ENCODE data around the gene C4BPA. TPM values are rescaled to one million over a fixed set of nuclear protein-coding genes. Genes with fewer than 3 reads are reported as not detected.

Gene C4BPA
- total RNA-seq: not detected
- not detected for polyA plus RNA-seq

GRCh38 chr1:207103892-207104373, at the start of gene C4BPA:
C4BPA (plus strand) TSS chr1:207104233; CDS start chr1:207113026, 8,793 bp downstream.
- no peak for DNase-seq
- H3K36me3 Mint-ChIP-seq: no peaks in the 10 kb centered on the region
- peaks cover 21% of the 10 kb centered on the region for H3K27me3 Mint-ChIP-seq

GRCh38 chr1:207054491-207054890, 49.5 kb upstream of the C4BPA start:
- Histone ChIP-seq H3K4me3 (ENCODE audit: low read depth, low read length) (no peak overlapping the region), H3K27me3 (ENCODE audit: control insufficient read depth, insufficient read depth, low read length) (peaks cover 7% of the 10 kb centered on the region), H3K9me3 (ENCODE audit: control insufficient read depth in 2 of 2, low read length in 2 of 2) (no peaks in the 10 kb centered on the region), H3K27ac (ENCODE audit: insufficient read depth, low read length, poor library complexity, severe bottlenecking) (no peak overlapping the region), H3K36me3 (ENCODE audit: control insufficient read depth, insufficient read depth, low read length) (no peaks in the 10 kb centered on the region), H3K4me1 (ENCODE audit: control insufficient read depth, insufficient read depth, low read length, poor library complexity, severe bottlenecking) (peaks cover 27% of the 10 kb centered on the region)
- no peak for ATAC-seq (ENCODE audit: low read depth in 2 of 2)
- Mint-ChIP-seq H3K36me3 (no peaks in the 10 kb centered on the region), H3K4me1 (peaks cover 10 to 38% (median 24%) of the 10 kb centered on the region in 4 donors), H3K4me3 (peak overlapping the region; percentile 4 to 100 (median 85)), H3K27ac (peak overlapping the region in 2 of 3 donors; percentile 61 to 74), H3K9me3 (peaks cover 0 to 2% (median 0%) of the 10 kb centered on the region in 7 donors), H3K27me3 (peaks cover 20% of the 10 kb centered on the region)
- no peak for DNase-seq

More at GRCh38 chr1:207103892-207104373, at the start of gene C4BPA:
- H3K9me3 ChIP-seq (ENCODE audit: control insufficient read depth in 2 of 2, low read length in 2 of 2): no peaks in the 10 kb centered on the region
- no peak within 1 kb of the TSS for H3K4me3 Mint-ChIP-seq
- peaks cover 6% of the 10 kb centered on the region for H3K27me3 ChIP-seq (ENCODE audit: control insufficient read depth, insufficient read depth, low read length)
- no peaks in the 10 kb centered on the region for H3K4me1 Mint-ChIP-seq
- H3K27ac Mint-ChIP-seq: peak within 1 kb of the TSS in 1 of 3 donors; percentile 40
- H3K4me3 ChIP-seq (ENCODE audit: low read depth, low read length): no peak within 1 kb of the TSS
- H3K27ac ChIP-seq (ENCODE audit: insufficient read depth, low read length, poor library complexity, severe bottlenecking): no peak within 1 kb of the TSS
- no peaks in the 10 kb centered on the region for H3K36me3 ChIP-seq (ENCODE audit: control insufficient read depth, insufficient read depth, low read length)
- no peaks in the 10 kb centered on the region for H3K4me1 ChIP-seq (ENCODE audit: control insufficient read depth, insufficient read depth, low read length, poor library complexity, severe bottlenecking)
- H3K9me3 Mint-ChIP-seq: peaks cover 0 to 3% (median 0%) of the 10 kb centered on the region in 7 donors
- ATAC-seq (ENCODE audit: low read depth in 2 of 2): no peak

GRCh38 chr1:207055386-207056001, 48.5 kb upstream of the C4BPA start:
- no peak overlapping the region for H3K27ac ChIP-seq (ENCODE audit: insufficient read depth, low read length, poor library complexity, severe bottlenecking)
- Mint-ChIP-seq H3K4me3 (peak overlapping the region in 2 of 4 donors; percentile 12 to 36), H3K9me3 (peaks cover 0 to 2% (median 0%) of the 10 kb centered on the region in 7 donors), H3K27ac (no peak overlapping the region), H3K27me3 (peaks cover 15% of the 10 kb centered on the region), H3K4me1 (peaks cover 4 to 30% (median 17%) of the 10 kb centered on the region in 4 donors), H3K36me3 (no peaks in the 10 kb centered on the region)
- H3K36me3 ChIP-seq (ENCODE audit: control insufficient read depth, insufficient read depth, low read length): no peaks in the 10 kb centered on the region
- H3K4me3 ChIP-seq (ENCODE audit: low read depth, low read length): no peak overlapping the region
- no peak for ATAC-seq (ENCODE audit: low read depth in 2 of 2)
- H3K4me1 ChIP-seq (ENCODE audit: control insufficient read depth, insufficient read depth, low read length, poor library complexity, severe bottlenecking): peaks cover 21% of the 10 kb centered on the region
- DNase-seq: no peak
- peaks cover 9% of the 10 kb centered on the region for H3K27me3 ChIP-seq (ENCODE audit: control insufficient read depth, insufficient read depth, low read length)
- H3K9me3 ChIP-seq (ENCODE audit: control insufficient read depth in 2 of 2, low read length in 2 of 2): no peaks in the 10 kb centered on the region

GRCh38 chr1:207056673-207057072, 47.4 kb upstream of the C4BPA start:
- DNase-seq (no peak), ATAC-seq (ENCODE audit: low read depth in 2 of 2) (no peak)
- Histone ChIP-seq H3K27ac (ENCODE audit: insufficient read depth, low read length, poor library complexity, severe bottlenecking) (no peak overlapping the region), H3K9me3 (ENCODE audit: control insufficient read depth in 2 of 2, low read length in 2 of 2) (no peaks in the 10 kb centered on the region), H3K36me3 (ENCODE audit: control insufficient read depth, insufficient read depth, low read length) (no peaks in the 10 kb centered on the region), H3K4me1 (ENCODE audit: control insufficient read depth, insufficient read depth, low read length, poor library complexity, severe bottlenecking) (peaks cover 15% of the 10 kb centered on the region), H3K27me3 (ENCODE audit: control insufficient read depth, insufficient read depth, low read length) (peaks cover 9% of the 10 kb centered on the region), H3K4me3 (ENCODE audit: low read depth, low read length) (no peak overlapping the region)
- Mint-ChIP-seq H3K9me3 (no peaks in the 10 kb centered on the region), H3K27ac (no peak overlapping the region), H3K4me3 (no peak overlapping the region), H3K36me3 (no peaks in the 10 kb centered on the region), H3K27me3 (peaks cover 15% of the 10 kb centered on the region), H3K4me1 (peaks cover 4 to 22% (median 13%) of the 10 kb centered on the region in 4 donors)

- Histone ChIP-seq H3K27me3 (ENCODE audit: control insufficient read depth, insufficient read depth, low read length) (peaks cover 9% of the 10 kb centered on the region), H3K4me1 (ENCODE audit: control insufficient read depth, insufficient read depth, low read length, poor library complexity, severe bottlenecking) (peaks cover 4% of the 10 kb centered on the region), H3K36me3 (ENCODE audit: control insufficient read depth, insufficient read depth, low read length) (no peaks in the 10 kb centered on the region), H3K27ac (ENCODE audit: insufficient read depth, low read length, poor library complexity, severe bottlenecking) (no peak overlapping the region), H3K4me3 (ENCODE audit: low read depth, low read length) (no peak overlapping the region), H3K9me3 (ENCODE audit: control insufficient read depth in 2 of 2, low read length in 2 of 2) (no peaks in the 10 kb centered on the region)
- H3K27me3 Mint-ChIP-seq: peaks cover 11% of the 10 kb centered on the region
- H3K36me3 Mint-ChIP-seq: peaks cover 9% of the 10 kb centered on the region
- DNase-seq (no peak), ATAC-seq (ENCODE audit: low read depth in 2 of 2) (no peak)
- H3K9me3 Mint-ChIP-seq: no peaks in the 10 kb centered on the region
- no peak overlapping the region for H3K27ac Mint-ChIP-seq
- peaks cover 0 to 7% (median 3%) of the 10 kb centered on the region in 4 donors for H3K4me1 Mint-ChIP-seq
- no peak overlapping the region for H3K4me3 Mint-ChIP-seq
Observed at GRCh38 chr1:207058252-207058651, 45.8 kb upstream of the C4BPA start.

GRCh38 chr1:207058878-207059867, 44.9 kb upstream of the C4BPA start:
- no peaks in the 10 kb centered on the region for H3K4me1 ChIP-seq (ENCODE audit: control insufficient read depth, insufficient read depth, low read length, poor library complexity, severe bottlenecking)
- ATAC-seq (ENCODE audit: low read depth in 2 of 2): no peak
- peaks cover 9% of the 10 kb centered on the region for H3K27me3 Mint-ChIP-seq
- no peak for DNase-seq
- H3K36me3 ChIP-seq (ENCODE audit: control insufficient read depth, insufficient read depth, low read length): no peaks in the 10 kb centered on the region
- no peak overlapping the region for H3K27ac ChIP-seq (ENCODE audit: insufficient read depth, low read length, poor library complexity, severe bottlenecking)
- H3K4me3 Mint-ChIP-seq: no peak overlapping the region
- H3K4me3 ChIP-seq (ENCODE audit: low read depth, low read length): no peak overlapping the region
- peaks cover 9% of the 10 kb centered on the region for H3K27me3 ChIP-seq (ENCODE audit: control insufficient read depth, insufficient read depth, low read length)
- H3K36me3 Mint-ChIP-seq: peaks cover 15% of the 10 kb centered on the region
- H3K9me3 Mint-ChIP-seq: no peaks in the 10 kb centered on the region
- H3K27ac Mint-ChIP-seq: no peak overlapping the region
- H3K4me1 Mint-ChIP-seq: peaks cover 0 to 2% (median under 1%) of the 10 kb centered on the region in 4 donors
- H3K9me3 ChIP-seq (ENCODE audit: control insufficient read depth in 2 of 2, low read length in 2 of 2): no peaks in the 10 kb centered on the region

- Mint-ChIP-seq H3K4me1 (no peaks in the 10 kb centered on the region), H3K9me3 (no peaks in the 10 kb centered on the region), H3K36me3 (peaks cover 15% of the 10 kb centered on the region), H3K27ac (no peak overlapping the region), H3K27me3 (peaks cover 4% of the 10 kb centered on the region), H3K4me3 (no peak overlapping the region)
- DNase-seq (no peak), ATAC-seq (ENCODE audit: low read depth in 2 of 2) (no peak)
- H3K36me3 ChIP-seq (ENCODE audit: control insufficient read depth, insufficient read depth, low read length): no peaks in the 10 kb centered on the region
- no peak overlapping the region for H3K4me3 ChIP-seq (ENCODE audit: low read depth, low read length)
- H3K9me3 ChIP-seq (ENCODE audit: control insufficient read depth in 2 of 2, low read length in 2 of 2): no peaks in the 10 kb centered on the region
- no peak overlapping the region for H3K27ac ChIP-seq (ENCODE audit: insufficient read depth, low read length, poor library complexity, severe bottlenecking)
- peaks cover 9% of the 10 kb centered on the region for H3K27me3 ChIP-seq (ENCODE audit: control insufficient read depth, insufficient read depth, low read length)
- no peaks in the 10 kb centered on the region for H3K4me1 ChIP-seq (ENCODE audit: control insufficient read depth, insufficient read depth, low read length, poor library complexity, severe bottlenecking)
Observed at GRCh38 chr1:207059881-207060280, 44.2 kb upstream of the C4BPA start.

Measured in CD4-positive, CD25-positive, alpha-beta regulatory T cell (primary cell).